ENCODE measurements around the gene HDAC4.

The HDAC4 gene

GRCh38 chr2:239409976-239410375 is 9.2 kb upstream of the HDAC4 start:
- Histone ChIP-seq H3K9me3 (ENCODE audit: low read length) (no peaks in the 10 kb centered on the region), H3K79me2 (ENCODE audit: insufficient read depth, low read length) (no peaks in the 10 kb centered on the region), H3K4me2 (ENCODE audit: low read length) (no peak overlapping the region), H4K20me1 (ENCODE audit: insufficient read depth, low read length) (no peaks in the 10 kb centered on the region), H3K27me3 (ENCODE audit: insufficient read depth, low read length) (peaks cover 2% of the 10 kb centered on the region; the same call in 1 of the 2 replicates), H2AFZ (ENCODE audit: low read length) (no peak overlapping the region), H3K9ac (ENCODE audit: low read length) (no peak overlapping the region), H3K4me3 (ENCODE audit: low read depth, low read length, poor library complexity, severe bottlenecking) (no peak overlapping the region), H3K4me1 (ENCODE audit: insufficient read depth, low read length, severe bottlenecking) (no peaks in the 10 kb centered on the region), H3K27ac (ENCODE audit: low read depth, low read length, poor library complexity, severe bottlenecking) (no peak overlapping the region), H3K9me2 (ENCODE audit: low read depth, low read length) (no peaks in the 10 kb centered on the region), H3K36me3 (ENCODE audit: insufficient read depth, low read length) (no peaks in the 10 kb centered on the region), H3F3A (ENCODE audit: insufficient read depth, low read length) (no peaks in the 10 kb centered on the region)
- TF ChIP-seq EZH2 (IDR thresholded peaks at IDR 0.05; ENCODE audit: borderline replicate concordance, low read length), result no peak
- TF ChIP-seq, protein P1, sequence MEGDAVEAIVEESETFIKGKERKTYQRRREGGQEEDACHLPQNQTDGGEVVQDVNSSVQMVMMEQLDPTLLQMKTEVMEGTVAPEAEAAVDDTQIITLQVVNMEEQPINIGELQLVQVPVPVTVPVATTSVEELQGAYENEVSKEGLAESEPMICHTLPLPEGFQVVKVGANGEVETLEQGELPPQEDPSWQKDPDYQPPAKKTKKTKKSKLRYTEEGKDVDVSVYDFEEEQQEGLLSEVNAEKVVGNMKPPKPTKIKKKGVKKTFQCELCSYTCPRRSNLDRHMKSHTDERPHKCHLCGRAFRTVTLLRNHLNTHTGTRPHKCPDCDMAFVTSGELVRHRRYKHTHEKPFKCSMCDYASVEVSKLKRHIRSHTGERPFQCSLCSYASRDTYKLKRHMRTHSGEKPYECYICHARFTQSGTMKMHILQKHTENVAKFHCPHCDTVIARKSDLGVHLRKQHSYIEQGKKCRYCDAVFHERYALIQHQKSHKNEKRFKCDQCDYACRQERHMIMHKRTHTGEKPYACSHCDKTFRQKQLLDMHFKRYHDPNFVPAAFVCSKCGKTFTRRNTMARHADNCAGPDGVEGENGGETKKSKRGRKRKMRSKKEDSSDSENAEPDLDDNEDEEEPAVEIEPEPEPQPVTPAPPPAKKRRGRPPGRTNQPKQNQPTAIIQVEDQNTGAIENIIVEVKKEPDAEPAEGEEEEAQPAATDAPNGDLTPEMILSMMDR (IDR thresholded peaks at IDR 0.05; ENCODE audit: low read length), result no peak

GRCh38 chr2:239407112-239407511 is 6.3 kb upstream of the HDAC4 start:
- H3K4me2 ChIP-seq (ENCODE audit: low read length), result no peak overlapping the region

DNA sequence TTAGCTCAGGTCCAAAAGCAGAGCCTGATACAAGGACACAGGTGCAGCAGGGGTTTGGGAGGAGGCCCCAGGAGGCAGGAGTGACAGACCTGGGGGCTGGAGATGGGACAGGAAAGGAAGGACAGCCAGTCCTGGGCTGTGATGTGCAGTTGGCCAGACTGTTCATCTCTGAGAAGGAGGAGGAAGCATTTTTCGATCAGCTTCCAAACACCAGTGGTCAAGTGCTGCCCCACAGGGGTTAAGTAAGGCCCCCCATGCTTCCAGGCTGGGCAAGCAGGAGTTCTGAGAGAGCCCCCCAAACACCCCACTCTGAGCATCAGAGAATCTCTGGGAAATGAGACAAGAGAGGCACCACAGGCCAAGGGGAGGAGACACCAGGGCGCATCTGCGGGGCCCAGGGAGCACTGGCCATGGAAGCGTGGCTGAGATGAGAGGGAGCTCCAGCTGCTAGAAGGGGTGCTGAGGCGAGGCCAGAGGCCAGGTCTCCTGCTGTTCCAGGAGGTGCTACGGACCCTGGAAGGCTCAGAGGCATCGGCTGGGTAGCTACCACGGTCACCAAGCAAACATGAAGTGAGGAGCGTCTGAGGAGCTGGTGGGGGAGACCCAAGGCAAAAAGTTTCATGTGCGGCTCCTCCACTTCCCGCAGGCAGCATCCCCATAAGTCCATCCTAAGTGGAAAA is 5.6 kb upstream of the HDAC4 start:
- H3K9me2 ChIP-seq (ENCODE audit: low read depth, low read length), result no peaks in the 10 kb centered on the region
- H3K4me2 ChIP-seq (ENCODE audit: low read length), result no peak overlapping the region
- H3K27ac ChIP-seq (ENCODE audit: low read depth, low read length, poor library complexity, severe bottlenecking), result no peak overlapping the region
- H3K36me3 ChIP-seq (ENCODE audit: insufficient read depth, low read length), result no peaks in the 10 kb centered on the region; the same call in 1 of the 2 replicates
- no peak overlapping the region for H3K4me3 ChIP-seq (ENCODE audit: low read depth, low read length, poor library complexity, severe bottlenecking)
- no peaks in the 10 kb centered on the region for H4K20me1 ChIP-seq (ENCODE audit: insufficient read depth, low read length)
- TF ChIP-seq, protein P1 (IDR thresholded peaks at IDR 0.05; ENCODE audit: low read length), result no peak
- no peak for TF ChIP-seq EZH2 (IDR thresholded peaks at IDR 0.05; ENCODE audit: borderline replicate concordance, low read length)
- 0 out of 2 replicates have a peak, but pooled peaks cover 4% of the 10 kb centered on the region for H3K9me3 ChIP-seq (ENCODE audit: low read length)
- no peak overlapping the region for H2AFZ ChIP-seq (ENCODE audit: low read length)
- H3F3A ChIP-seq (ENCODE audit: insufficient read depth, low read length), result no peaks in the 10 kb centered on the region
- H3K4me1 ChIP-seq (ENCODE audit: insufficient read depth, low read length, severe bottlenecking), result peaks cover 10% of the 10 kb centered on the region
- no peak overlapping the region for H3K9ac ChIP-seq (ENCODE audit: low read length)
- peaks cover 11% of the 10 kb centered on the region; the same call in 1 of the 2 replicates for H3K27me3 ChIP-seq (ENCODE audit: insufficient read depth, low read length)
- H3K79me2 ChIP-seq (ENCODE audit: insufficient read depth, low read length), result no peaks in the 10 kb centered on the region

More at GRCh38 chr2:239407112-239407511, 6.3 kb upstream of the HDAC4 start:
- Histone ChIP-seq H2AFZ (ENCODE audit: low read length) (no peak overlapping the region), H3K4me3 (ENCODE audit: low read depth, low read length, poor library complexity, severe bottlenecking) (no peak overlapping the region), H3F3A (ENCODE audit: insufficient read depth, low read length) (no peaks in the 10 kb centered on the region), H4K20me1 (ENCODE audit: insufficient read depth, low read length) (no peaks in the 10 kb centered on the region), H3K36me3 (ENCODE audit: insufficient read depth, low read length) (no peaks in the 10 kb centered on the region; the same call in 1 of the 2 replicates), H3K79me2 (ENCODE audit: insufficient read depth, low read length) (no peaks in the 10 kb centered on the region), H3K4me1 (ENCODE audit: insufficient read depth, low read length, severe bottlenecking) (peaks cover 4% of the 10 kb centered on the region), H3K9me2 (ENCODE audit: low read depth, low read length) (no peaks in the 10 kb centered on the region), H3K9ac (ENCODE audit: low read length) (no peak overlapping the region), H3K27ac (ENCODE audit: low read depth, low read length, poor library complexity, severe bottlenecking) (no peak overlapping the region), H3K27me3 (ENCODE audit: insufficient read depth, low read length) (peaks cover 11% of the 10 kb centered on the region; the same call in 1 of the 2 replicates), H3K9me3 (ENCODE audit: low read length) (0 out of 2 replicates have a peak, but pooled peaks cover 4% of the 10 kb centered on the region)
- no peak for TF ChIP-seq EZH2 (IDR thresholded peaks at IDR 0.05; ENCODE audit: borderline replicate concordance, low read length)
- TF ChIP-seq, protein P1 (IDR thresholded peaks at IDR 0.05; ENCODE audit: low read length), result no peak
